ENCODE measurements around the gene MSH4. TPM values are rescaled to one million over a fixed set of nuclear protein-coding genes. Genes with fewer than 3 reads are reported as not detected.

The MSH4 gene
- polyA plus RNA-seq, 2 of the 4 experiments (the other 2 are of a cell fraction): 0.05 TPM; not detected in 1

DNA sequence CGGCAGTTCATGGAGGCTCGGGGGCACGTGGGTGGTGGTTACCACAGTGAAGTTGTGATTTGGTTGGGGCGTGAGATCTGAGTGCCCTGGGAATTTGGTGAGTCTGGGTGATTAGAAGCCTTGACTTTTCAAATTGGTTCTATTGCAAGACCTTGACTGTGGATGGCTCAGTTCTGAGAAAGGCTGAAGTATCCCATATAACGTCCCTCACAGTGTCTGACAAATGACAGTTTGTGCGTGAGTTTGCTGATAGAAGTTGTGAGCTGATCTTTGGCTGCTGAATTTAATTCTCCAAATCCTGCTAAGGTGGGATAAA lies 549 bp downstream of the MSH4 start:
- WGBS (ENCODE audit: missing lambda C conversion rate): 89% methylated on average over 3 of the region's 6 CpGs
- Histone ChIP-seq H3K27ac (no peak overlapping the region), H3K4me2 (no peak overlapping the region), H3K9me3 (no peaks in the 10 kb centered on the region), H3K4me3 (no peak overlapping the region), H3K4me1 (peaks cover 1% of the 10 kb centered on the region; the same call in 1 of the 3 replicates)
- CTCF ChIA-PET: no interaction called here
- FAIRE-seq: no peak
- POLR2A ChIA-PET: interaction anchor here (1.5 kb wide), 1 partner anchor 11 kb away, joined by 7 read pairs; the partner anchor contains the start of gene RABGGTB
- TF ChIP-seq NPAS2 (CRISPR knock-in tag; IDR thresholded peaks at IDR 0.05; ENCODE audit: borderline replicate concordance): no peak
- TF ChIP-seq, protein P1, sequence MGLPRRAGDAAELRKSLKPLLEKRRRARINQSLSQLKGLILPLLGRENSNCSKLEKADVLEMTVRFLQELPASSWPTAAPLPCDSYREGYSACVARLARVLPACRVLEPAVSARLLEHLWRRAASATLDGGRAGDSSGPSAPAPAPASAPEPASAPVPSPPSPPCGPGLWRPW (IDR thresholded peaks at IDR 0.05): no peak
- TF ChIP-seq, protein P2, sequence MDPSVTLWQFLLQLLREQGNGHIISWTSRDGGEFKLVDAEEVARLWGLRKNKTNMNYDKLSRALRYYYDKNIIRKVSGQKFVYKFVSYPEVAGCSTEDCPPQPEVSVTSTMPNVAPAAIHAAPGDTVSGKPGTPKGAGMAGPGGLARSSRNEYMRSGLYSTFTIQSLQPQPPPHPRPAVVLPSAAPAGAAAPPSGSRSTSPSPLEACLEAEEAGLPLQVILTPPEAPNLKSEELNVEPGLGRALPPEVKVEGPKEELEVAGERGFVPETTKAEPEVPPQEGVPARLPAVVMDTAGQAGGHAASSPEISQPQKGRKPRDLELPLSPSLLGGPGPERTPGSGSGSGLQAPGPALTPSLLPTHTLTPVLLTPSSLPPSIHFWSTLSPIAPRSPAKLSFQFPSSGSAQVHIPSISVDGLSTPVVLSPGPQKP (IDR thresholded peaks at IDR 0.05; ENCODE audit: low read depth, low read length): no peak
- TF ChIP-seq, protein P3, sequence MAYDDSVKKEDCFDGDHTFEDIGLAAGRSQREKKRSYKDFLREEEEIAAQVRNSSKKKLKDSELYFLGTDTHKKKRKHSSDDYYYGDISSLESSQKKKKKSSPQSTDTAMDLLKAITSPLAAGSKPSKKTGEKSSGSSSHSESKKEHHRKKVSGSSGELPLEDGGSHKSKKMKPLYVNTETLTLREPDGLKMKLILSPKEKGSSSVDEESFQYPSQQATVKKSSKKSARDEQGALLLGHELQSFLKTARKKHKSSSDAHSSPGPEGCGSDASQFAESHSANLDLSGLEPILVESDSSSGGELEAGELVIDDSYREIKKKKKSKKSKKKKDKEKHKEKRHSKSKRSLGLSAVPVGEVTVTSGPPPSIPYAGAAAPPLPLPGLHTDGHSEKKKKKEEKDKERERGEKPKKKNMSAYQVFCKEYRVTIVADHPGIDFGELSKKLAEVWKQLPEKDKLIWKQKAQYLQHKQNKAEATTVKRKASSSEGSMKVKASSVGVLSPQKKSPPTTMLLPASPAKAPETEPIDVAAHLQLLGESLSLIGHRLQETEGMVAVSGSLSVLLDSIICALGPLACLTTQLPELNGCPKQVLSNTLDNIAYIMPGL (CRISPR knock-in tag; IDR thresholded peaks at IDR 0.05; ENCODE audit: borderline replicate concordance): no peak
- TF ChIP-seq CBX8 (IDR thresholded peaks at IDR 0.05): no peak
- TF ChIP-seq EP300 (IDR thresholded peaks at IDR 0.05): no peak
- TF ChIP-seq BHLHE40 (IDR thresholded peaks at IDR 0.05; ENCODE audit: low read depth, low read length): no peak
- no peak for TF ChIP-seq POLR2AphosphoS2 (conservative IDR thresholded peaks at IDR 0.05; ENCODE audit: low read length)
- TF ChIP-seq NFE2L2 (conservative IDR thresholded peaks at IDR 0.05; ENCODE audit: low read length): no peak
- no peak for TF ChIP-seq GATA3 (IDR thresholded peaks at IDR 0.05; ENCODE audit: borderline replicate concordance)
- TF ChIP-seq ZSCAN20 (CRISPR knock-in tag; IDR thresholded peaks at IDR 0.05): no peak
- no peak for TF ChIP-seq TP53 (CRISPR knock-in tag; IDR thresholded peaks at IDR 0.05)
- TF ChIP-seq, protein P4, sequence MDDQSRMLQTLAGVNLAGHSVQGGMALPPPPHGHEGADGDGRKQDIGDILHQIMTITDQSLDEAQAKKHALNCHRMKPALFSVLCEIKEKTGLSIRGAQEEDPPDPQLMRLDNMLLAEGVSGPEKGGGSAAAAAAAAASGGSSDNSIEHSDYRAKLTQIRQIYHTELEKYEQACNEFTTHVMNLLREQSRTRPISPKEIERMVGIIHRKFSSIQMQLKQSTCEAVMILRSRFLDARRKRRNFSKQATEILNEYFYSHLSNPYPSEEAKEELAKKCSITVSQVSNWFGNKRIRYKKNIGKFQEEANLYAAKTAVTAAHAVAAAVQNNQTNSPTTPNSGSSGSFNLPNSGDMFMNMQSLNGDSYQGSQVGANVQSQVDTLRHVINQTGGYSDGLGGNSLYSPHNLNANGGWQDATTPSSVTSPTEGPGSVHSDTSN (IDR thresholded peaks at IDR 0.05): no peak
- TF ChIP-seq, protein P5, sequence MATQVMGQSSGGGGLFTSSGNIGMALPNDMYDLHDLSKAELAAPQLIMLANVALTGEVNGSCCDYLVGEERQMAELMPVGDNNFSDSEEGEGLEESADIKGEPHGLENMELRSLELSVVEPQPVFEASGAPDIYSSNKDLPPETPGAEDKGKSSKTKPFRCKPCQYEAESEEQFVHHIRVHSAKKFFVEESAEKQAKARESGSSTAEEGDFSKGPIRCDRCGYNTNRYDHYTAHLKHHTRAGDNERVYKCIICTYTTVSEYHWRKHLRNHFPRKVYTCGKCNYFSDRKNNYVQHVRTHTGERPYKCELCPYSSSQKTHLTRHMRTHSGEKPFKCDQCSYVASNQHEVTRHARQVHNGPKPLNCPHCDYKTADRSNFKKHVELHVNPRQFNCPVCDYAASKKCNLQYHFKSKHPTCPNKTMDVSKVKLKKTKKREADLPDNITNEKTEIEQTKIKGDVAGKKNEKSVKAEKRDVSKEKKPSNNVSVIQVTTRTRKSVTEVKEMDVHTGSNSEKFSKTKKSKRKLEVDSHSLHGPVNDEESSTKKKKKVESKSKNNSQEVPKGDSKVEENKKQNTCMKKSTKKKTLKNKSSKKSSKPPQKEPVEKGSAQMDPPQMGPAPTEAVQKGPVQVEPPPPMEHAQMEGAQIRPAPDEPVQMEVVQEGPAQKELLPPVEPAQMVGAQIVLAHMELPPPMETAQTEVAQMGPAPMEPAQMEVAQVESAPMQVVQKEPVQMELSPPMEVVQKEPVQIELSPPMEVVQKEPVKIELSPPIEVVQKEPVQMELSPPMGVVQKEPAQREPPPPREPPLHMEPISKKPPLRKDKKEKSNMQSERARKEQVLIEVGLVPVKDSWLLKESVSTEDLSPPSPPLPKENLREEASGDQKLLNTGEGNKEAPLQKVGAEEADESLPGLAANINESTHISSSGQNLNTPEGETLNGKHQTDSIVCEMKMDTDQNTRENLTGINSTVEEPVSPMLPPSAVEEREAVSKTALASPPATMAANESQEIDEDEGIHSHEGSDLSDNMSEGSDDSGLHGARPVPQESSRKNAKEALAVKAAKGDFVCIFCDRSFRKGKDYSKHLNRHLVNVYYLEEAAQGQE (IDR thresholded peaks at IDR 0.05): no peak
- no peak for TF ChIP-seq MAFK (IDR thresholded peaks at IDR 0.05; ENCODE audit: partially characterized antibody)
- no peak for TF ChIP-seq MYC (IDR thresholded peaks at IDR 0.05; ENCODE audit: borderline replicate concordance, low read length)
- TF ChIP-seq, protein P6, sequence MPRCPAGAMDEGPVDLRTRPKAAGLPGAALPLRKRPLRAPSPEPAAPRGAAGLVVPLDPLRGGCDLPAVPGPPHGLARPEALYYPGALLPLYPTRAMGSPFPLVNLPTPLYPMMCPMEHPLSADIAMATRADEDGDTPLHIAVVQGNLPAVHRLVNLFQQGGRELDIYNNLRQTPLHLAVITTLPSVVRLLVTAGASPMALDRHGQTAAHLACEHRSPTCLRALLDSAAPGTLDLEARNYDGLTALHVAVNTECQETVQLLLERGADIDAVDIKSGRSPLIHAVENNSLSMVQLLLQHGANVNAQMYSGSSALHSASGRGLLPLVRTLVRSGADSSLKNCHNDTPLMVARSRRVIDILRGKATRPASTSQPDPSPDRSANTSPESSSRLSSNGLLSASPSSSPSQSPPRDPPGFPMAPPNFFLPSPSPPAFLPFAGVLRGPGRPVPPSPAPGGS (IDR thresholded peaks at IDR 0.05): no peak
- DNase-seq (ENCODE audit: low read depth in 1 of 2, low spot score in 1 of 2): no peak
- ATAC-seq: peak in 1 of 2 experiments; percentile 49; a peak in 3 of 6 replicates

All from A549 (cell line).